Body of pancreas (tissue), 4 donors: Measurements from ENCODE around the gene CAPN5. TPM values are rescaled to one million over a fixed set of nuclear protein-coding genes. Genes with fewer than 3 reads are reported as not detected.
A peak's percentile ranks its signal among the peaks of the same experiment; 100 is the strongest.
"Not testable (repeated sequence)": the region's sequence is repeated elsewhere in the genome, so short reads cannot be mapped to it uniquely, and the experiment has no call there.

Experiments
- ATAC-seq: fragments of 150-250 bp; one replicate; pipeline ENCODE4 v1.9.1; 2016
- DNase-seq, 4 donors: peaks; one replicate each; pipeline ENCODE4 v3.0.0-alpha.2; 2019
- H3K27ac ChIP-seq, 4 donors: fragments of 200-600 bp; sonication (generic); 1 replicate in 3 of 4; 2 replicates in 1 of 4; pipeline versions ENCODE4 v1.5.1 to v1.6.1; 2016 to 2019; ENCODE audit warnings: mild to moderate bottlenecking in 1 of 4, mixed read lengths in 1 of 4, moderate library complexity in 1 of 4
- H3K27me3 ChIP-seq, 2 donors: fragments of 200-600 bp; sonication (generic); one replicate each; pipeline ENCODE4 v1.6.0; 2016; ENCODE audit warnings: mild to moderate bottlenecking in 1 of 2
- H3K36me3 ChIP-seq, 2 donors: fragments of 200-600 bp; sonication (generic); replicated peaks in 1 of 2; 2 replicates each; pipeline ENCODE4 v1.5.1; 2016; ENCODE audit warnings: low read depth in 2 of 2; ENCODE audit not compliant: insufficient read depth in 1 of 2
- H3K4me1 ChIP-seq: fragments of 200-600 bp; sonication (generic); one replicate; pipeline ENCODE4 v1.6.0; 2016
- H3K4me3 ChIP-seq, 2 donors: fragments of 200-600 bp; sonication (generic); 1 replicate in 1 of 2; 2 replicates in 1 of 2; pipeline ENCODE4 v1.5.1; 2016 to 2019
- H3K9me3 ChIP-seq, 3 donors: fragments of 200-600 bp; sonication (generic); 1 replicate in 2 of 3; 2 replicates in 1 of 3; pipeline ENCODE4 v1.5.1; 2016
- CTCF ChIP-seq, 7 experiments: fragments of 450-650 bp in 4 of 7; fragments of 200-600 bp in 3 of 7; sonication (generic) in 3 of 7; IDR thresholded peaks; one replicate each; pipeline ENCODE4 v1.5.1; 2016 to 2019; ENCODE audit warnings: antibody characterized with exemption in 7 of 7
- POLR2A ChIP-seq, 3 donors: fragments of 450-650 bp; IDR thresholded peaks; one replicate each; pipeline ENCODE4 v1.6.1; 2016; ENCODE audit warnings: antibody characterized with exemption in 3 of 3, mild to moderate bottlenecking in 2 of 3
- WGBS, 2 donors: methylation state at CpG; one replicate each; pipeline ENCODE4 v1.1.5; 2017; 5-methylcytosine and 5-hydroxymethylcytosine counted together
- intact Hi-C: fragments of 100-400 bp; cut with DNase I; formaldehyde crosslinking; loops from one replicate; pipeline ENCODE4 v1.15.1; 2023
- total RNA-seq, 2 donors: library from RNA; depleted of rRNA; stranded (reverse); fragments of >200 nt; gene quantifications; one replicate each; pipeline ENCODE4 v1.1.0, GENCODE V29; 2016

The CAPN5 gene
- total RNA-seq, 2 donors from 2014 or later: 7.8 to 13.8 TPM

GRCh38 chr11:77093987-77094840 is 27.4 kb downstream of the CAPN5 start:
- ATAC-seq (no peak), DNase-seq (peak in 1 of 4 donors; percentile 9)
- H3K9me3 ChIP-seq: no peaks in the 10 kb centered on the region
- H3K4me1 ChIP-seq: peaks cover 11% of the 10 kb centered on the region
- TF ChIP-seq CTCF (IDR thresholded peaks at IDR 0.05) (no peak), POLR2A (IDR thresholded peaks at IDR 0.05) (no peak)
- no peak overlapping the region for H3K4me3 ChIP-seq
- H3K36me3 ChIP-seq: no peaks in the 10 kb centered on the region
- H3K27ac ChIP-seq: no peak overlapping the region
- WGBS, 2 donors: 93 to 97% methylated on average over 5 to 6 of the region's 6 CpGs
- H3K27me3 ChIP-seq: no peaks in the 10 kb centered on the region
- intact Hi-C loops: loop anchor here (10.0 kb wide), 1 partner anchor 169 kb away; no protein-coding TSS in a partner anchor

GRCh38 chr11:77094841-77095365 is 28.1 kb downstream of the CAPN5 start:
- Histone ChIP-seq H3K36me3 (no peaks in the 10 kb centered on the region), H3K4me1 (peaks cover 11% of the 10 kb centered on the region), H3K9me3 (no peaks in the 10 kb centered on the region), H3K27ac (no peak overlapping the region), H3K4me3 (no peak overlapping the region), H3K27me3 (no peaks in the 10 kb centered on the region)
- 57 to 94% methylated on average over 1 to 7 of the region's 7 CpGs for WGBS, 2 donors
- DNase-seq: peak in 1 of 4 donors; percentile 8
- intact Hi-C loops: loop anchor here (10.0 kb wide), 1 partner anchor 170 kb away; no protein-coding TSS in a partner anchor
- ATAC-seq: no peak
- no peak for TF ChIP-seq POLR2A (IDR thresholded peaks at IDR 0.05)
- TF ChIP-seq CTCF (IDR thresholded peaks at IDR 0.05): no peak

- 79 to 91% methylated on average over 14 to 21 of the region's 21 CpGs for WGBS, 2 donors
- Histone ChIP-seq H3K27me3 (no peaks in the 10 kb centered on the region), H3K4me3 (no peak overlapping the region), H3K36me3 (no peaks in the 10 kb centered on the region), H3K9me3 (no peaks in the 10 kb centered on the region), H3K27ac (peak overlapping the region in 1 of 4 donors; percentile 34), H3K4me1 (peaks cover 11% of the 10 kb centered on the region)
- DNase-seq (peak; percentile 44 to 80 (median 66)), ATAC-seq (peak; percentile 61)
- intact Hi-C loops: loop anchor here (10.0 kb wide), 1 partner anchor 171 kb away; no protein-coding TSS in a partner anchor
- TF ChIP-seq CTCF (IDR thresholded peaks at IDR 0.05) (no peak), POLR2A (IDR thresholded peaks at IDR 0.05) (no peak)
Observed at GRCh38 chr11:77095551-77096490, 29.1 kb downstream of the CAPN5 start.

- intact Hi-C loops: loop anchor here (10.0 kb wide), 1 partner anchor 172 kb away; no protein-coding TSS in a partner anchor
- WGBS, 2 donors: 93 to 95% methylated on average over 8 of the region's 8 CpGs
- Histone ChIP-seq H3K4me3 (no peak overlapping the region), H3K36me3 (no peaks in the 10 kb centered on the region), H3K27me3 (no peaks in the 10 kb centered on the region), H3K27ac (no peak overlapping the region), H3K4me1 (peaks cover 11% of the 10 kb centered on the region), H3K9me3 (no peaks in the 10 kb centered on the region)
- ATAC-seq: no peak
- DNase-seq: peak in 1 of 4 donors; percentile 10
- TF ChIP-seq CTCF (IDR thresholded peaks at IDR 0.05) (no peak), POLR2A (IDR thresholded peaks at IDR 0.05) (no peak)
Observed at GRCh38 chr11:77096591-77097019, 29.8 kb downstream of the CAPN5 start.

- H3K27me3 ChIP-seq, H3K9me3 ChIP-seq, H3K27ac ChIP-seq, H3K36me3 ChIP-seq, H3K4me3 ChIP-seq, DNase-seq, ATAC-seq: not testable (repeated sequence)
- WGBS, 2 donors: 75 to 82% methylated on average over 4 of the region's 4 CpGs
- H3K4me1 ChIP-seq: peaks cover 11% of the 10 kb centered on the region
- intact Hi-C loops: loop anchor here (10.0 kb wide), 1 partner anchor 172 kb away; no protein-coding TSS in a partner anchor
Observed at GRCh38 chr11:77097180-77097579, 30.4 kb downstream of the CAPN5 start.
